ENCODE data around the gene FGF12. TPM values are rescaled to one million over a fixed set of nuclear protein-coding genes. Genes with fewer than 3 reads are reported as not detected.

FGF12 gene
- 0.39 to 0.98 TPM (median 0.63 TPM) in 5 replicates for total RNA-seq (2022; extraction: Qiagen RNA extraction)

GRCh38 chr3:192727032-192727847 is at the start of gene FGF12:
FGF12 (minus strand) TSS chr3:192727541.

Other genes with a start within 250 kb of the FGF12 start
- gene MB21D2, start 190.3 kb upstream of the FGF12 start, total RNA-seq (2022; extraction: Qiagen RNA extraction) = 4.1 to 6.0 TPM (median 4.9 TPM) in 5 replicates

All from A549 treated with Hydrocortisone at 1 μM for 4 hours (cell line).